ENCODE results near the gene ASB2. TPM values are rescaled to one million over a fixed set of nuclear protein-coding genes. Genes with fewer than 3 reads are reported as not detected.

ASB2 gene
- total and polyA plus RNA-seq, 2 donors (not counting 1 experiment from before 2014, with no cell fraction given): 0.99 to 1.5 TPM

GRCh38 chr14:93938751-93939303 is 37.5 kb downstream of the ASB2 start:
- Histone ChIP-seq H3K79me2 (ENCODE audit: control insufficient read depth, insufficient read depth, low read length) (no peaks in the 10 kb centered on the region), H3K27ac (ENCODE audit: insufficient read depth, low read length) (no peak overlapping the region), H3K27me3 (ENCODE audit: control insufficient read depth, insufficient read depth, low read length) (no peaks in the 10 kb centered on the region), H3K4me3 (replicated peaks in 1 of 4; ENCODE audit: control extremely low read depth in 1 of 4, insufficient read depth in 1 of 4, low read depth in 3 of 4, low read length in 4 of 4) (no peak overlapping the region), H3K4me1 (ENCODE audit: control insufficient read depth, extremely low read depth, insufficient read depth, low read length) (no peaks in the 10 kb centered on the region), H2AFZ (ENCODE audit: low read length) (no peak overlapping the region), H3K36me3 (ENCODE audit: control insufficient read depth, insufficient read depth, low read length) (no peaks in the 10 kb centered on the region), H4K20me1 (ENCODE audit: control insufficient read depth, extremely low read depth, insufficient read depth, low read length) (no peaks in the 10 kb centered on the region), H3K9me3 (ENCODE audit: control insufficient read depth, insufficient read depth, low read depth, low read length) (no peaks in the 10 kb centered on the region), H3K9ac (ENCODE audit: insufficient read depth, low read length) (no peak overlapping the region), H3K4me2 (ENCODE audit: extremely low read depth, insufficient read depth, low read length) (no peak overlapping the region)
- DNase-seq (ENCODE audit: low read depth in 2 of 2): no peak
- TF ChIP-seq CTCF (conservative IDR thresholded peaks at IDR 0.05 in 1 of 2, IDR thresholded peaks at IDR 0.05 in 1 of 2; ENCODE audit: low read depth in 1 of 2, low read length in 2 of 2) (no peak), EZH2 (IDR thresholded peaks at IDR 0.05; ENCODE audit: low read length, missing control alignments) (no peak)

- Histone ChIP-seq H3K4me3 (replicated peaks in 1 of 4; ENCODE audit: control extremely low read depth in 1 of 4, insufficient read depth in 1 of 4, low read depth in 3 of 4, low read length in 4 of 4) (no peak overlapping the region), H3K9me3 (ENCODE audit: control insufficient read depth, insufficient read depth, low read depth, low read length) (no peaks in the 10 kb centered on the region), H3K27ac (ENCODE audit: insufficient read depth, low read length) (no peak overlapping the region), H3K4me2 (ENCODE audit: extremely low read depth, insufficient read depth, low read length) (no peak overlapping the region), H3K9ac (ENCODE audit: insufficient read depth, low read length) (no peak overlapping the region), H3K4me1 (ENCODE audit: control insufficient read depth, extremely low read depth, insufficient read depth, low read length) (no peaks in the 10 kb centered on the region), H4K20me1 (ENCODE audit: control insufficient read depth, extremely low read depth, insufficient read depth, low read length) (no peaks in the 10 kb centered on the region), H3K36me3 (ENCODE audit: control insufficient read depth, insufficient read depth, low read length) (no peaks in the 10 kb centered on the region), H3K27me3 (ENCODE audit: control insufficient read depth, insufficient read depth, low read length) (no peaks in the 10 kb centered on the region), H2AFZ (ENCODE audit: low read length) (no peak overlapping the region), H3K79me2 (ENCODE audit: control insufficient read depth, insufficient read depth, low read length) (no peaks in the 10 kb centered on the region)
- TF ChIP-seq EZH2 (IDR thresholded peaks at IDR 0.05; ENCODE audit: low read length, missing control alignments) (no peak), CTCF (conservative IDR thresholded peaks at IDR 0.05 in 1 of 2, IDR thresholded peaks at IDR 0.05 in 1 of 2; ENCODE audit: low read depth in 1 of 2, low read length in 2 of 2) (no peak)
- DNase-seq (ENCODE audit: low read depth in 2 of 2): no peak
These were observed 38.9 kb downstream of the ASB2 start for GRCh38 chr14:93937519-93937918.

- Histone ChIP-seq H3K4me2 (ENCODE audit: extremely low read depth, insufficient read depth, low read length) (no peak overlapping the region), H3K4me1 (ENCODE audit: control insufficient read depth, extremely low read depth, insufficient read depth, low read length) (no peaks in the 10 kb centered on the region), H3K27me3 (ENCODE audit: control insufficient read depth, insufficient read depth, low read length) (no peaks in the 10 kb centered on the region), H3K9me3 (ENCODE audit: control insufficient read depth, insufficient read depth, low read depth, low read length) (no peaks in the 10 kb centered on the region), H3K79me2 (ENCODE audit: control insufficient read depth, insufficient read depth, low read length) (no peaks in the 10 kb centered on the region), H2AFZ (ENCODE audit: low read length) (no peak overlapping the region), H3K9ac (ENCODE audit: insufficient read depth, low read length) (no peak overlapping the region), H3K27ac (ENCODE audit: insufficient read depth, low read length) (no peak overlapping the region), H3K4me3 (replicated peaks in 1 of 4; ENCODE audit: control extremely low read depth in 1 of 4, insufficient read depth in 1 of 4, low read depth in 3 of 4, low read length in 4 of 4) (no peak overlapping the region), H4K20me1 (ENCODE audit: control insufficient read depth, extremely low read depth, insufficient read depth, low read length) (no peaks in the 10 kb centered on the region), H3K36me3 (ENCODE audit: control insufficient read depth, insufficient read depth, low read length) (no peaks in the 10 kb centered on the region)
- no peak for TF ChIP-seq CTCF (conservative IDR thresholded peaks at IDR 0.05 in 1 of 2, IDR thresholded peaks at IDR 0.05 in 1 of 2; ENCODE audit: low read depth in 1 of 2, low read length in 2 of 2)
- TF ChIP-seq EZH2 (IDR thresholded peaks at IDR 0.05; ENCODE audit: low read length, missing control alignments): no peak
- no peak for DNase-seq (ENCODE audit: low read depth in 2 of 2)
These were observed 39.4 kb downstream of the ASB2 start for GRCh38 chr14:93936926-93937325.
